GM19035 (cell line): ENCODE results near the gene SLC9A4.

Source experiments
- ATAC-seq: cut with Tn5 transposase; IDR thresholded peaks from one replicate; pipeline ENCODE4 v1.9.1; 2021; ENCODE audit not compliant: unreplicated experiment

SLC9A4 gene

DNA sequence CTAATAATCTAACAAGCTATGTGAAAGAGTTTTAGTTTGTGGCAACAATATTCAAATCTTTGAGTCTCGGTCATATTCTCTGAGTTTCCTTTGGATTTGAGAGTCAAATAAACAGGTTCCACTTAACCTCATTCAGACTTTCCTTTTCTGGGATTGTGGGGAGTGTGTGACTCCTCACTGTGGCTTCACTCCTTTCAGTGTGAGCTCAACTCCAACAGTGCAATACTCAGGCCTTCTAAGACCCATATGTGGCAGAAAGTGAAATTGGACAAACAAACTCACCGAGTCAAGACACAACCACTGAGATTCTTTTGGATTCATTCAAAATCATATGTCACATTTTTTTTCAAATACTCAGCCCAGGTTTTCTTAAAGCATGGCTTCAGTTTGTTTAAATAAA lies 25.4 kb downstream of the SLC9A4 start:
- ATAC-seq: no peak

DNA sequence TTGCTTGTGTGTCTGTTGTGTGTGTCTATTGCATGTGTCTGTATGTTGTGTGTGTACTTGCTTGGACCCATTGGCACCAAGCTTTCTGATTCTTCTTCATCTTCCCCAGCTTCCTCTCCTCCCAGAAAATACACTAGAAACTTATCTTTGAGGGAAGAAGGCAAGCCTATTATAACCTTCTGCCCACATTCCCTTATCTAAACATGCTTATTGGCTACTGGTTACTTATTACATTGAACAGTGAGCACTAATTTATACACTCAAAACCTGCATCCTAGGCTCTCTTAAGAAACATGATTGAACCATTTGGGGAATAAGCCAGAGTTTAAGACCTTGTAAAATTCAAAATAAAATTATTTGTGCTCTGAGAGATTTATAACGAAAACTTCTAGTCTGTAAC lies 26.5 kb downstream of the SLC9A4 start:
- ATAC-seq: no peak

GRCh38 chr2:102502576-102502975 lies 29.6 kb downstream of the SLC9A4 start:
- ATAC-seq: no peak

- no peak for ATAC-seq
Measured at GRCh38 chr2:102504833-102505232, 31.8 kb downstream of the SLC9A4 start.

GRCh38 chr2:102505290-102505689 lies 32.3 kb downstream of the SLC9A4 start:
- ATAC-seq: no peak

DNA sequence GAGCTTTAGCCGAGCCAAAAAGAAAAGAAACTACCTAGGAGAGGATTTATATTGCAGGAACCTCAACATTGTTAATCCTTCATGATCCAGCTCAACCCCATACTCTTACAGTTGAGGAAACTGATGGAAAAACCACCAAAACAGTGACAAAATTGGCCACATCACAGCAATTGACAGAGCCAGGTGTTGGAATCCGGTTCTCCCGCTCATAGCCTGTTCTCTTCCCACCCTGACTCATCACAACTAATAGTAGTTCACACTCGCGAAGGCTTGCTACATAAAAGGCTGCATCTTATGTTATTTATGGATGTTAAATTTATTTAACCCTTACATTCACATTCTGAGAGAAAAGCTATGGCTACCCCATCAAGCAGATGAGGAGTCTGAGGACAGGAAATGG lies 33.7 kb downstream of the SLC9A4 start:
- no peak for ATAC-seq

DNA sequence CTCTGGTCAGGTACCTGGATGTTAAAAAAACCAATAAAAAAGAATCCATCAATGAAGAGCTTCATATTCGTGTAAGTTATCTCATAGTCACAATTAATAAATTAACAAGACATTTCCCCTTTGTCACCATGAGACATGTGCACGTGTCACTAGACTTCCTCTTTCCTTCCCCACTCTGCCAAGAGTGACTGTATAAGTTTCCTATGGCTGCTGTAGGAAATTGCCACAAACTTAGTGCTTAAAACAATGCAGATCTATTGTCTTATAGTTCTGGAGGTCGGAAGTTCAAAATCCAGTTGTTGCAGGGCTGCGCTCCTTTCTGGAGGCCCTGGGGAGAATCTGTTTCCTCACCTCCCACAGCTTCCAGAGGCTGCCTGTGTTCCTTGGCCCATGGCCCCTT lies 35.8 kb downstream of the SLC9A4 start:
- ATAC-seq: no peak

DNA sequence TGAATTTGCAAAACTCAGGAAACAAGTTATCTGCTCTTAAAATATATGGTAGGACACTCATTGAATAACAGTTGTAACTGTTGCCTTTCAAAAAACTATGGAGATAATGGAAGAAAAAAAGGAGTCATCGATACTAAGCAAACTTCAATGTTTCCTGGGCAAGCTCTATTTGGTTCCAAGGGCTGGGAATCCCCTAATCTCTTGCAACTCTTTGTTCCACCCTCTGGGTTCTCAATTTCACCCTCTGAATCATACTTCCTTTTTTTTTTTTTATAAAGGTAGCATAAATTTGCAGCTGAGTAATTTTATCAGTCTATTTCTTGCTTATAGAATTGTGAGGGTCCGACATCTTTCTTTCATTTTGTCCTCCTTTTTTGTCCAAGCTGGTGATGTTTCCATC lies 36.7 kb downstream of the SLC9A4 start:
- no peak for ATAC-seq

GRCh38 chr2:102510791-102511575 lies 38.0 kb downstream of the SLC9A4 start:
- no peak for ATAC-seq

- ATAC-seq: no peak
Measured at GRCh38 chr2:102512161-102512560, 39.1 kb downstream of the SLC9A4 start.

- ATAC-seq: no peak
Measured at GRCh38 chr2:102513355-102513939, 40.4 kb downstream of the SLC9A4 start.

- ATAC-seq: no peak
Measured at GRCh38 chr2:102514061-102514785, 41.2 kb downstream of the SLC9A4 start.

GRCh38 chr2:102515851-102516250 lies 42.8 kb downstream of the SLC9A4 start:
- ATAC-seq: no peak

GRCh38 chr2:102518170-102518569 lies 45.1 kb downstream of the SLC9A4 start:
- ATAC-seq: no peak

- peak; percentile 85 for ATAC-seq
Measured at GRCh38 chr2:102520009-102520408, 47.0 kb downstream of the SLC9A4 start.

DNA sequence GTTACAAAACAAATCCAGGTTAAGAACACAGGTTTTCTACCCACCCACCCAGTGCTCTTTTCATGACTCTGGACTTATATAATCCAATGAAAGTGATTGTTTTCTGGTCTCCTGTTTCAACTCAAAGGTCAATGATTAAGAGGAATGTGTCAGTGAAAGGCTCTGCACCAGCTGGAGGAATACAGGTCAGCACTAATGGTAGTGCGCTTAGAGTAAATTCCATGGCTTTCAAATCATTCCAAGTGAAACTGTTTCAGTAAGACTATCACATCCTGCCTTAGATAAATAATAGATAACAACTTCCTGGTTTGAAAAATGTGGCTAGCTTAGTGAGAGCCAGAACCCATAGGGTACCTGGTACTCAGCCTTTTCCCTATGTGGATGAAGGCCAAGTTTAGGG lies 47.8 kb downstream of the SLC9A4 start:
- ATAC-seq: no peak

DNA sequence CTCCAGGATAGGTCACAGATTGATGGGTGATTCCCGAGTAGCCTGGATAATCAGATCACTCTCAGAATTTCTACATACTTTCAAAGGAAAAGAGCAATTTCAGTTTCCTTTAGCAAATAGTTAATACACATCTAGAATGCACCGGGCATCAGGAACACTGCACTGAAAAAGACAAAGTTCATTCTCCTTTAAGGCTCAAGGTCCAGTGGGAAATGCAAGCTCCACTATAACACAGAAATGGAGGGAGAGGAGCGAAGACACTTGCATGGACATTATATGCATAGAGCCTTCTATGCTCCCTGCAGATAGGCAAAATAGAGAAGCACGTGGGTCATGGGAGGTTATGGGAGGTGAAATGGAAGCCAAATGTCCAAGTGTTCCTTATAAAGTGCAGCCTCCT lies 49.1 kb downstream of the SLC9A4 start:
- ATAC-seq: no peak

GRCh38 chr2:102522890-102523289 lies 49.9 kb downstream of the SLC9A4 start:
- no peak for ATAC-seq

GRCh38 chr2:102523651-102524050 lies 50.6 kb downstream of the SLC9A4 start:
- ATAC-seq: no peak

GRCh38 chr2:102527086-102527485 lies 54.1 kb downstream of the SLC9A4 start:
- ATAC-seq: no peak

DNA sequence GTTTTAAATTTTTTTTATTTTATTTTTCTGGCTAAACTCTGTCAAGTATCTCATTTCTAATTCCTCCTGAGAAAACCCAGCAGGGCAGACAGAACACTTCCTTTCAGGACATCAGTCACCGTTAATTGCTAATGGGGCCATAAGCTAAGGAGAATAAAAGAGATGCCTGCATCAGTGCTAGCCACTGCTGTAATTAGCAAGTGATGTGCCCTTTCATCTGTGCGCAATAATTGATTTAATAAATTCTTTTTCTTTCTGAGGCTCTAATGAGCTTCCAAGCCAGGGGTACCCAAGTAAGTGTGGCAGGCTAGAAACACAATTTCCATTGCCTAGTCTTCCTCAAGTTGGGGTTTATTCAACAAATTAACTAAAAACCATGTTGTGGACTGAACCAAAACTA lies 65.5 kb downstream of the SLC9A4 start:
- ATAC-seq: no peak

- ATAC-seq: no peak
Measured at GRCh38 chr2:102540882-102541281, 67.9 kb downstream of the SLC9A4 start.
